Heart right ventricle (tissue), 16 donors: Measurements from ENCODE around the gene C12orf42. TPM values are rescaled to one million over a fixed set of nuclear protein-coding genes. Genes with fewer than 3 reads are reported as not detected.
A peak's percentile ranks its signal among the peaks of the same experiment; 100 is the strongest.

Experiments used
- ATAC-seq, 8 donors: fragments of 200-7000 bp; cut with Tn5 transposase; one replicate each; pipeline ENCODE4 v1.9.1; 2020; ENCODE audit warnings: mild to moderate bottlenecking in 8 of 8, moderate library complexity in 8 of 8, moderate number of reproducible peaks in 1 of 8
- DNase-seq, 2 donors: peaks; one replicate each; pipeline ENCODE4 v3.0.0-alpha.2; 2020
- H3K27ac ChIP-seq, 10 donors: fragments of 200-600 bp; sonication (generic) in 2 of 10; one replicate each; pipeline versions ENCODE4 v1.5.0 to v1.8.0; 2020 to 2022; ENCODE audit warnings: mild to moderate bottlenecking in 3 of 10
- H3K27me3 ChIP-seq, 7 donors: fragments of 200-600 bp; one replicate each; pipeline ENCODE4 v1.8.0; 2021 to 2022; ENCODE audit warnings: mild to moderate bottlenecking in 2 of 7
- H3K36me3 ChIP-seq, 9 donors: fragments of 200-600 bp; sonication (generic) in 1 of 9; one replicate each; pipeline versions ENCODE4 v1.5.0 to v1.8.0; 2020 to 2022; ENCODE audit warnings: mild to moderate bottlenecking in 2 of 9
- H3K4me1 ChIP-seq, 9 donors: fragments of 200-600 bp; sonication (generic) in 1 of 9; one replicate each; pipeline versions ENCODE4 v1.5.0 to v1.8.0; 2020 to 2022; ENCODE audit warnings: mild to moderate bottlenecking in 4 of 9
- H3K4me3 ChIP-seq, 10 donors: fragments of 200-600 bp; sonication (generic) in 2 of 10; one replicate each; pipeline versions ENCODE4 v1.5.0 to v1.8.0; 2020 to 2022; ENCODE audit warnings: mild to moderate bottlenecking in 7 of 10, moderate library complexity in 2 of 10
- H3K9me3 ChIP-seq, 11 donors: fragments of 200-600 bp in 10 of 11; sonication (generic) in 2 of 11; one replicate each; pipeline versions ENCODE4 v1.5.0 to v1.8.0; 2013 to 2022; ENCODE audit warnings: mild to moderate bottlenecking in 2 of 11, control low read depth in 1 of 11, moderate library complexity in 1 of 11
- WGBS, 2 donors: extraction: QIAGEN DNeasy Blood & Tissue Kit; methylation state at CpG; one replicate each; pipeline ENCODE4 v1.1.7; 2013; ENCODE audit warnings: inconsistent platforms in 1 of 2; 5-methylcytosine and 5-hydroxymethylcytosine counted together
- intact Hi-C, 10 donors: fragments of 100-400 bp; cut with DNase I; formaldehyde crosslinking; loops; one replicate each; pipeline versions ENCODE4 v1.11.1 to v1.14.2; 2022
- polyA plus RNA-seq, 2 donors: library from polyadenylated mRNA; stranded (reverse); fragments of 200-250 nt; gene quantifications; one replicate each; pipeline ENCODE4 v1.2.3, GENCODE V29; 2013
- total RNA-seq, 10 donors: library from RNA; stranded (reverse); fragmentation: NEBNext Ultra II Directional in 3 of 10; extraction: Animal tissue kit (Norgen Biotek cat#: 25700) in 3 of 10; gene quantifications; one replicate each; pipeline versions ENCODE4 v1.2.1 to v1.2.4, GENCODE V29; 2021 to 2023
- TF ChIP-seq, protein P1 (sequence below), 9 donors: fragments of 200-600 bp; sonication (generic) in 2 of 9; IDR thresholded peaks; one replicate each; pipeline versions ENCODE4 v1.5.0 to v1.8.0; 2021 to 2022; ENCODE audit warnings: antibody characterized with exemption in 9 of 9, mild to moderate bottlenecking in 5 of 9, moderate library complexity in 1 of 9
- donor health status: Arrhythmogenic right ventricular cardiomyopathy.
- donor health status: ischemic (EF 13 %, LVEDD 7.1; RV severe dilation, severe dysfunction).
- donor health status: healthy with polysubstance abuse.
- donor health status: DM: no; HTN: yes; CAD: no.
- donor health status: DM: no; HTN: no; CAD: no.
- donor health status: ischemic (EF 25% LVEDD 6.9; RV normal size, moderate dysfunction).
- donor health status: ischemic (EF 25% LVEDD 5.7; RV mildly dilated, moderate dysfunction).
- donor health status: healthy.
- donor health status: DM: yes; HTN: yes; CAD: no.
- donor health status: Ischemic cardiomyopathy.
- donor health status: ischemic (EF 35%, LVEDD 5.7; RV mildly dilated, moderate dysfunction).
- donor health status: nonischemic (EF 11% LVEDD 7.7; RV severe dilation, severe dysfunction).
- donor health status: DM: yes; HTN: yes; CAD: no.
- donor health status: PGD.
- donor health status: ischemic (EF 29% LVEDD 5.4; RV normal size, mild dysfunction).
- donor health status: nonischemic (EF 23%, LVEDD 6.1; RV moderate dilation, normal function).

Gene C12orf42
- total and polyA plus RNA-seq, 12 donors, result 0.21 TPM; not detected in 11

GRCh38 chr12:103494734-103495468 is 867 bp downstream of the C12orf42 start:
- peak overlapping the region in 9 of 10 donors; percentile 22 to 51 (median 40) for H3K4me3 ChIP-seq
- WGBS, 2 donors, result 4% methylated on average over 14 to 24 of the region's 24 CpGs
- ATAC-seq, result peak in 2 of 8 donors; percentile 33 to 39

DNA sequence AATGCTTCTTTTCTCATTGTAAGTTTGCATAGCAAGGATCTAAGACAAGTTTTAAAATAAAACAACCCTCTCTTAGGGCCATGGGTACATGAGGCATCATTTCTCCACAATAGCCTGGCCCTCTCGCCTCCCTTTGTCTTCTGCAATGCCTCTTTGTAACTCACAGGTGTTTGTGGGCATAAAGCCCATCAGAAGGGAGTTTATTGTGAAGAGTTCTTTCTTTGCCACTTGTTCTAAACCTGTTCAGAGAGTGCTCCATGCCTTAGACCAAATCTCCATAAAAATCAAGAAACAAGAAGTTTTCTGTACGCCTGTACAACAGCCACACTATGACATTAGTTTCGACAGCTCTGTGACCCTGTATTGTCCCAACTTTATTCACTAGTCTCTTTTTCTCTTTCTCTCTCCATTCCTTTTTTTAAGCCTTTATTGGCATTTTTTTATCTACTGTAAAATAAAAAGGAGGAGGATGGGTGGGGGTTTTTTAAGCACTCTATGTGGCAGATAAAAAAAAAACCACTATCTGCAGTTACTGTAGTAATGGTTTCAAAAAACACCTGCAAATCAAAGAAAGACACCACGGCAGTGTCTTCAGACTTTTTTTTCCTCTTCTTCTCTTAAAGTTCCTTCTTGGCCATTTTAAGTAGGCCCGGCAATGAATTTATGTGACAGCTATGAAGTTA is 1.6 kb downstream of the C12orf42 start:
- H3K27ac ChIP-seq, result no peak overlapping the region
- TF ChIP-seq, protein P1, sequence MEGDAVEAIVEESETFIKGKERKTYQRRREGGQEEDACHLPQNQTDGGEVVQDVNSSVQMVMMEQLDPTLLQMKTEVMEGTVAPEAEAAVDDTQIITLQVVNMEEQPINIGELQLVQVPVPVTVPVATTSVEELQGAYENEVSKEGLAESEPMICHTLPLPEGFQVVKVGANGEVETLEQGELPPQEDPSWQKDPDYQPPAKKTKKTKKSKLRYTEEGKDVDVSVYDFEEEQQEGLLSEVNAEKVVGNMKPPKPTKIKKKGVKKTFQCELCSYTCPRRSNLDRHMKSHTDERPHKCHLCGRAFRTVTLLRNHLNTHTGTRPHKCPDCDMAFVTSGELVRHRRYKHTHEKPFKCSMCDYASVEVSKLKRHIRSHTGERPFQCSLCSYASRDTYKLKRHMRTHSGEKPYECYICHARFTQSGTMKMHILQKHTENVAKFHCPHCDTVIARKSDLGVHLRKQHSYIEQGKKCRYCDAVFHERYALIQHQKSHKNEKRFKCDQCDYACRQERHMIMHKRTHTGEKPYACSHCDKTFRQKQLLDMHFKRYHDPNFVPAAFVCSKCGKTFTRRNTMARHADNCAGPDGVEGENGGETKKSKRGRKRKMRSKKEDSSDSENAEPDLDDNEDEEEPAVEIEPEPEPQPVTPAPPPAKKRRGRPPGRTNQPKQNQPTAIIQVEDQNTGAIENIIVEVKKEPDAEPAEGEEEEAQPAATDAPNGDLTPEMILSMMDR (IDR thresholded peaks at IDR 0.05), result no peak
- peaks cover 0 to 11% (median 7%) of the 10 kb centered on the region in 9 donors for H3K4me1 ChIP-seq
- H3K36me3 ChIP-seq, result no peaks in the 10 kb centered on the region
- intact Hi-C loops, result no loop called here
- H3K9me3 ChIP-seq, result peaks cover 0 to 4% (median 0%) of the 10 kb centered on the region in 11 donors
- peaks cover 8 to 72% (median 52%) of the 10 kb centered on the region in 7 donors for H3K27me3 ChIP-seq
- ATAC-seq (no peak), DNase-seq (no peak)
- WGBS, 2 donors, result 59 to 63% methylated on average over 5 of the region's 5 CpGs
- no peak overlapping the region for H3K4me3 ChIP-seq

More at GRCh38 chr12:103494734-103495468, 867 bp downstream of the C12orf42 start:
- H3K36me3 ChIP-seq, result no peaks in the 10 kb centered on the region
- intact Hi-C loops, result no loop called here
- H3K27ac ChIP-seq, result no peak overlapping the region
- peaks cover 0 to 11% (median 7%) of the 10 kb centered on the region in 9 donors for H3K4me1 ChIP-seq
- DNase-seq, result no peak
- TF ChIP-seq, protein P1 (IDR thresholded peaks at IDR 0.05), result no peak
- H3K27me3 ChIP-seq, result peaks cover 8 to 71% (median 52%) of the 10 kb centered on the region in 7 donors
- H3K9me3 ChIP-seq, result peaks cover 0 to 4% (median 0%) of the 10 kb centered on the region in 11 donors

GRCh38 chr12:103493199-103493598 is 2.6 kb downstream of the C12orf42 start:
- 84 to 88% methylated on average over 4 of the region's 4 CpGs for WGBS, 2 donors
- TF ChIP-seq, protein P1 (IDR thresholded peaks at IDR 0.05), result no peak

GRCh38 chr12:103482365-103482764 is 13.4 kb downstream of the C12orf42 start:
- no peaks in the 10 kb centered on the region for H3K27me3 ChIP-seq
- TF ChIP-seq, protein P1 (IDR thresholded peaks at IDR 0.05), result no peak
- H3K4me3 ChIP-seq, result no peak overlapping the region
- no peak overlapping the region for H3K27ac ChIP-seq
- H3K9me3 ChIP-seq, result peaks cover 0 to 59% (median 13%) of the 10 kb centered on the region in 11 donors
- 62 to 66% methylated on average over 4 of the region's 4 CpGs for WGBS, 2 donors
- ATAC-seq (no peak), DNase-seq (no peak)
- H3K4me1 ChIP-seq, result no peaks in the 10 kb centered on the region
- intact Hi-C loops, result no loop called here
- H3K36me3 ChIP-seq, result no peaks in the 10 kb centered on the region

More at GRCh38 chr12:103493199-103493598, 2.6 kb downstream of the C12orf42 start:
- Histone ChIP-seq H3K27me3 (peaks cover 8 to 65% (median 49%) of the 10 kb centered on the region in 7 donors), H3K36me3 (no peaks in the 10 kb centered on the region), H3K4me1 (peaks cover 0 to 11% (median 7%) of the 10 kb centered on the region in 9 donors), H3K9me3 (peaks cover 0 to 1% (median 0%) of the 10 kb centered on the region in 11 donors), H3K4me3 (no peak overlapping the region), H3K27ac (no peak overlapping the region)
- no peak for ATAC-seq
- no peak for DNase-seq
- intact Hi-C loops, result no loop called here
